A549 (cell line): ENCODE results near the gene LRRC1.

ENCODE experiments used
- CEBPB ChIP-seq, 2 experiments: fragments of >200 bp in 1 of 2; sonication (Bioruptor Twin) in 1 of 2; formaldehyde crosslinking in 1 of 2; IDR thresholded peaks; 2 replicates each; pipeline ENCODE4 v1.6.1; 2012 to 2016
- EP300 ChIP-seq, 2 experiments: fragments of >200 bp; sonication (Bioruptor Twin); formaldehyde crosslinking; IDR thresholded peaks; 2 replicates in 1 of 2; 3 replicates in 1 of 2; pipeline ENCODE4 v1.6.1; 2016 to 2017
- MAZ ChIP-seq: fragments of 150-350 bp; IDR thresholded peaks from 2 replicates; pipeline ENCODE4 v1.6.1; 2014; ENCODE audit warnings: antibody characterized with exemption, low read depth, low read length, borderline replicate concordance
- MYC ChIP-seq: IDR thresholded peaks from 2 replicates; pipeline ENCODE4 v1.6.1; 2012; ENCODE audit warnings: mild to moderate bottlenecking, inconsistent platforms, low read length, improper control_type of control experiment, borderline replicate concordance
- PHF8 ChIP-seq: fragments of 200-600 bp; sonication (generic); IDR thresholded peaks from 2 replicates; pipeline ENCODE4 v1.6.1; 2016; ENCODE audit warnings: low read depth, mild to moderate bottlenecking, antibody characterized with exemption, moderate library complexity, borderline replicate concordance
- TF ChIP-seq, protein P1 (sequence below): fragments of >200 bp; sonication (Bioruptor Twin); formaldehyde crosslinking; IDR thresholded peaks from 3 replicates; pipeline ENCODE4 v1.5.1; 2016

- TF ChIP-seq CEBPB (IDR thresholded peaks at IDR 0.05) (no peak), MYC (no peak), MAZ (no peak), EP300 (IDR thresholded peaks at IDR 0.05) (no peak), PHF8 (no peak)
- TF ChIP-seq, protein P1, sequence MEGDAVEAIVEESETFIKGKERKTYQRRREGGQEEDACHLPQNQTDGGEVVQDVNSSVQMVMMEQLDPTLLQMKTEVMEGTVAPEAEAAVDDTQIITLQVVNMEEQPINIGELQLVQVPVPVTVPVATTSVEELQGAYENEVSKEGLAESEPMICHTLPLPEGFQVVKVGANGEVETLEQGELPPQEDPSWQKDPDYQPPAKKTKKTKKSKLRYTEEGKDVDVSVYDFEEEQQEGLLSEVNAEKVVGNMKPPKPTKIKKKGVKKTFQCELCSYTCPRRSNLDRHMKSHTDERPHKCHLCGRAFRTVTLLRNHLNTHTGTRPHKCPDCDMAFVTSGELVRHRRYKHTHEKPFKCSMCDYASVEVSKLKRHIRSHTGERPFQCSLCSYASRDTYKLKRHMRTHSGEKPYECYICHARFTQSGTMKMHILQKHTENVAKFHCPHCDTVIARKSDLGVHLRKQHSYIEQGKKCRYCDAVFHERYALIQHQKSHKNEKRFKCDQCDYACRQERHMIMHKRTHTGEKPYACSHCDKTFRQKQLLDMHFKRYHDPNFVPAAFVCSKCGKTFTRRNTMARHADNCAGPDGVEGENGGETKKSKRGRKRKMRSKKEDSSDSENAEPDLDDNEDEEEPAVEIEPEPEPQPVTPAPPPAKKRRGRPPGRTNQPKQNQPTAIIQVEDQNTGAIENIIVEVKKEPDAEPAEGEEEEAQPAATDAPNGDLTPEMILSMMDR = no peak
Observed at GRCh38 chr6:53790886-53791285, 3.9 kb upstream of the LRRC1 start.
